GM19452 (cell line): ENCODE data around the gene HNRNPLL.
A peak's percentile ranks its signal among the peaks of the same experiment; 100 is the strongest.
"Not testable (repeated sequence)": the region's sequence is repeated elsewhere in the genome, so short reads cannot be mapped to it uniquely, and the experiment has no call there.

Experiments
- ATAC-seq: cut with Tn5 transposase; IDR thresholded peaks from one replicate; pipeline ENCODE4 v1.9.1; 2021; ENCODE audit not compliant: unreplicated experiment

HNRNPLL gene

GRCh38 chr2:38557217-38557616 is 45.5 kb downstream of the HNRNPLL start:
- no peak for ATAC-seq

DNA sequence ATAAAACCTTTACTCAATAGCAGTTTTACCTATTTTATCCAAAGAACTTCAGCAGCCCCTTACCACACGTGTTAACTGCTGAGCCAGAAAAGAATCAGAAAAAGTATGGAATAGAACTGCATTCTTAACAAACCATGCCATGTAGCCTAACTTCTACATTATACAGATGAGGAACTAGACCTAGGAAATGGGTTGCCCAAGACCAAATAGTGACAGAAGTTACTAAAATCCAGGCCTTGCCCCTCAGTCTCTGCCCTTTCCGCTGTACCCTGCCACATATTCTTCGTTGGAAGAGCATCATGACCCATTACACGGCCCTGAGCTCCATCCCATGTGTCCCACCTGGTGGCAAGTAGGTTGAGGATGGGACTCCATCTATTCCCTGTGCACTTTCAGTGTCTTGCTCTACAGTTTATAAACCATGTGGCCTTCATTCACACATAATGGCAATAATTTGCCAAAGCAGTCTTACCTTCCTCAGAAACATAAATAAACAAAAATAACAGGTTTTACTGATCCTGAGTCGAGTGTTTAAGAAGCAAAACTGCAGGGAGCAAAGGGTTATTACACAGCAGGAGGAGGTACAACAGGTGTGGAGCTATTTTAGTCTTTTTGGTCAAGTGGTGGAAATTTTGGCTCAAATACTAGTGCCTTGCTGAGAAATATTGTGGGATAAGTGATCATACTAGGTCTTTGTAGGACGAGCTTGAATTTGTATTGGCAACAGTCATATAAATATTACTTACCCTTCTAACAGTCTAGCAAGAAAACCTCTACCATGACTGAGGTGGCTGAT is 46.5 kb downstream of the HNRNPLL start:
- ATAC-seq, result no peak

DNA sequence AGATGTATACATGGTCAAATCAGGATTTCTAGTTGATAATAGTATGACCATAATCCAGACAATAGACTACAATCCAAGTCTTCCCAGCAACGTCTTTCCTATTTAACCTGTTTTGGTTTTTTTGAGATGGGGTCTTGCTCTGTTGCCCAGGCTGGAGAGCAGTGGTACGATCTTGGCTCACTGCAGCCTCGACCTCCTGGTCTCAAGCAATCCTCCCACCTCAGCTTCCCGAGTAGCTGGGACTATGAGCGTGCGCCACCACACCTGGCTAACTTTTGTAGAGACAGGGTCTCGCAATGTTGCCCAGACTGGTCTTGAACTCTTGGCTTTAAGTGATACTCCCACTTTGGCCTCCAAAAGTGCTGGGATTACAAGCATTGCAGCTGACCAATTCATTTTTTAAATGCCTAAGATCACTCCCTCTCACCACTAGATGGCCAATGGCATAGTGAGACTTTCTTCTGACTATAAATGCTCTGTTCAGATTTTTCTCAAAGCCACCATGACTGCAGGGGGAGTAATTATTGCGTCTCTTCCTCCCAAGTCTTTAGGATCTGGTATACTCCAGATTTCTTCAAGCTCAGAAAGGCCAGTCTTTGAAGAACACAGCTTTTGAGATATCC is 47.6 kb downstream of the HNRNPLL start:
- no peak for ATAC-seq

DNA sequence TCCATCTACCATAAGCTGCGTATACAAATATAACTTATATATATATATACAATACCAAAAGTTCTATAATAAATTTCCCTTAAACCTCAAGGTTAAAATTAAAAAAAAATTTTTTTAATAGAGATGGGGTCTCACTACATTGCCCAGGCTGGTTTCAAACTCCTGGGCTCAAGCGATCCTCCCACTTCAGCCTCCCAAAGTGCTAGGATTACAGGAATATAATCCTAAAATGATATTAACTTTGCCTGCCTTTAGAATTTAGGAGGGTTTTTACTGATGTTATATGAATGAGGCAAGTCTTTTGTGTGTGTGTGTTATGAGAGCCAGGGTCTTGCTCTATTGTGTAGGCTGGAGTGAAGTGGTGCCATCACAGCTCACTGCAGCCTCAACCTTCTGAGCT is 49.2 kb downstream of the HNRNPLL start:
- no peak for ATAC-seq

GRCh38 chr2:38552259-38552658 is 50.5 kb downstream of the HNRNPLL start:
- ATAC-seq, result no peak

DNA sequence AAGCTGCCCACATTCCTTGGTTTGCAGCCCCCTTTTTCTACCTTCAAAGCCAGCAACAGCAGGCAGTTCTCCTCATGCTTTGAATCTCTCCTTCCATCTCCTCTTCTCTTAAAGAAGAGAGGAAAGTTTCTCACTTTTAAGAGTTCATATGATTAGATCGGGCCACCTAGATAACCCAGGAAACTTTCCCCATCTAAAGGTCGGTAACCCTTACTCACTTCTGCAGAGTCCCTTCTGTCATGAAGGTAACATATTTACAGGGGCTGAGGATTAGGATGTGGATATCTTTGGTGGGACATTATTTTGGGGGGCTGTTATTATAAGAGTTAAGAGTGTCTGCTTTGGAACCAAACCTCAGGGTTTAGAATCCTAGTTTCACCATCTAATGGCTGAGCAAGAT is 51.0 kb downstream of the HNRNPLL start:
- ATAC-seq, result no peak

DNA sequence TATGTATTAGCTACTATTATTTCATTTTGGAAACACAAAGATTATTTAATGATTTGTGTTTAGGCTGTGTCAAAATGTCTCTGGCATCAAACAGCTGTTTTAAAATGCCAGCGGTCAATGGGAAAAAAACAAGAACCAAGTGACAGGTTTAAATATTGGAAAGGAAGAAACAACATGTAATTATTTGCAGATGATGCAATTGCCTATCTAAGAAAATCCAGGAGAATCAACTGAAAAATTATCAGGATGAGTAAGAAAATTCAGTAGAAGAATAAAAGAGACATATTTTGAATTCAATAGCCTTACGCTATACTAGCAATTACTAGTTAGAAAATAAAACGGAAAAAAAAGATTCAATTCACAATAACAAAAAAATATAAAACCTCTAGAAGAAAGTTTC is 51.6 kb downstream of the HNRNPLL start:
- ATAC-seq, result no peak

GRCh38 chr2:38549851-38550250 is 52.9 kb downstream of the HNRNPLL start:
- no peak for ATAC-seq

GRCh38 chr2:38549071-38549704 is 53.5 kb downstream of the HNRNPLL start:
- no peak for ATAC-seq

- no peak for ATAC-seq
These were observed 54.9 kb downstream of the HNRNPLL start for GRCh38 chr2:38547791-38548190.

- no peak for ATAC-seq
These were observed 56.1 kb downstream of the HNRNPLL start for GRCh38 chr2:38546585-38546984.

DNA sequence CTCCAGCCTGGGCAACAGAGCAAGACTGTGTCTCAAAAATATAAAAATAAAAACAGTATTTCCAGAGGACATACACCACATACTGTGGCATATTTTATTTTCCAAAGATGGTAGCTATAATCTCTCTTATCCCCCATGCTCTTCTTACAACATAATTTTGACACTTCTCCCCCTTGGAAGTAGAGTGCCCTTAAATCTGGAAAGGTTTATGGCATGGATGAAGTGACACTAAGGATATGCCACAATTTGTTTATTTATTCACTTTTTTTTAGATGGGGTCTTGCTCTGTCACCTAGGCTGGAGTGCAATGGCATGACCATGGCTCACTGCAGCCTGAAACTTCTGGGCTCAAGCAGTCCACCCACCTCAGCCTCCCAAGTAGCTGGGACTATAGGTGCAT is 56.7 kb downstream of the HNRNPLL start:
- ATAC-seq, result no peak

GRCh38 chr2:38542248-38542631 is 60.5 kb downstream of the HNRNPLL start:
- ATAC-seq, result not testable (repeated sequence)

DNA sequence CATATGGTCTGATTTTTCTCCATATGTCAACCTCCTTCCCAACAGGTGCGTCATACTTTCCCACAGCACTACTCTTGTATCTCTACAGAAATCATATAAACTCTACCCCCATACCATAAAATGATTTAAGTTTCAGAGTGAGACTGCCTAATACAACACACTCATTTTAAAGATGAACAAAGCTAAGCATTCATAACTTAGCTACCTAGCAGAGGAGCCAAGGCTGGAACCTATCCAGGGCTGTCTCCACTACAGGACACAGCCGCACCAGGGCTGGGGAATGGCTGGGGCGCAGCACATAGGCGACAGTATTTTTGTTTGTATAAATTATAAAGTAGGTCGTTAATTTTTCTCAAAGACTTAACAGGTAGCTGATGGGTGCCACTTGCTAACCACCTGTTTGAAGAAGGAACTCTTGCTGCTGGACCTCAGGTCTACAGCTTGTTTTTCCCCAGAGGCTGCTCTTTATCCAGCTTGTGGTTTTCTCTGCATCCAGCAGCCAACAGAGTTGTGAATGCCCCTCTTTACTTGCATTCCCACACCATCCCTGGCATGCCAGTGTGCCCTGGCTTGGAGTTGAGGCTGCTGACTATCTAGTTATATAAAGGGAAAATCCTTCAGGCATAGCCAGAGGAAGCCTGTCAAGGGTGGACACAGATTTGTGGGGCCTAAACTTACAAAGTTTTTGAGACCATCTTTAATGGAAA is 62.0 kb downstream of the HNRNPLL start:
- ATAC-seq, result no peak

DNA sequence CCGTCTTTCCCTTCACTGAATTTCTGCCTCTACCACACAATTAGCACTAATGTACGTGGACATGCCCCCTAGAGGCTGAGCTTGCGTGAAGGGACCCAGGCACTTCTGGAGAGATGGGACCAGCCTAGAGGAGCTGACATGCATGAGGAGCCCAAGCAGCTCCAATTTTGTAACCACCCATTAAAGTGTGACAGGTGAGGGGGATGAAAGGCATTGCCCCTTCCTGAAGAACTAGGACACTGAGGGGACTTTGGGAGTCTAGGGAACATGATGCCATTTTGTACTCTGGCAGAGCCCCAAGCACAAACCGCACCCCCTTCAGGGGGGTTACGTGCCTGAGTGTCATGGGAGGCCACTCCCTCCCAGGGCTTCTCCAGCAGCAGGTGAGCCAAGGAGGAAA is 63.6 kb downstream of the HNRNPLL start:
- no peak for ATAC-seq

DNA sequence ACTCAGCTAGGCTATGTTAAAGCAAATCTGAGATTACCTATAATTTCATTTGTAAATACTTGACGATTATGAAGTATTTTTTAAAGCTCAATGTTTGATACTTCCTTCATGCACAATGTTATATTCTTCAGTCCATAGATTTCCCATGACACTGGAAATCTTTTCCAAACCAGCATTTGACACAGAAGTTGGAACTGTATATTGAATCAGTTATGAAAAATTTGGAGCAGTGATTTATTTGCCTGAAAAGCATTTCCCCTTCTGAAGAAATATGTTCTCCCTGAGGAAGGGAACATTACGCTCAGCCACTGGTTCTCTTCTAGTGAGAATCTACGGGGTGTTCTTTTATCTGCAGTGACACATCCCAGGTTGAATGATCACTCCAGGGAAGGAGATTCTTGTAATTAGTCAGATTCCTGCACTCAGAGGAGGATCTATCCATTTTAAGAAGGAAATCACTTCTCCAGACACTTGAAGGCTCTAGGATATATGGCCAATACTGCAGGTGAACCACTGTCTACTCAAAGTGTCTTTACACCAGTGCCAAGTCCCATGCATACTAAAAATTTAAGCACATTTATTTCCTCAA is 64.7 kb downstream of the HNRNPLL start:
- no peak for ATAC-seq

DNA sequence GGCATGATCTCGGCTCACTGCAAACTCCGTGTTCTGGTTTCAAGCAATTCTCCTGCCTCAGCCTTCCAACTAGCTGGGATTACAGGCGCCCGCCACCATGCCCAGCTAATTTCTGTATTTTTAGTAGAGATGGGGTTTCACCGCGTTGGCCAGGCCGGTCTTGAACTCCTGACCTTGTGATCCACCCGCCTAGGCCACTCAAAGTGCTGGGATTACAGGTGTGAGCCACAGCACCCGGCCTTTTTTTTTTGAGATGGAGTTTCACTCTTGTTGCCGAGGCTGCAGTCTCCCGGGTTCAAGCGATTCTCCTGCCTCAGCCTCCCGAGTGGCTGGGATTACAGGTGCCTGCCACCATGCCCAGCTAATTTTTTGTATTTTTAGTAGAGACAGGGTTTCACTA is 65.4 kb downstream of the HNRNPLL start:
- ATAC-seq, result not testable (repeated sequence)

- ATAC-seq, result peak; percentile 62
These were observed 66.8 kb downstream of the HNRNPLL start for GRCh38 chr2:38535744-38536506.

DNA sequence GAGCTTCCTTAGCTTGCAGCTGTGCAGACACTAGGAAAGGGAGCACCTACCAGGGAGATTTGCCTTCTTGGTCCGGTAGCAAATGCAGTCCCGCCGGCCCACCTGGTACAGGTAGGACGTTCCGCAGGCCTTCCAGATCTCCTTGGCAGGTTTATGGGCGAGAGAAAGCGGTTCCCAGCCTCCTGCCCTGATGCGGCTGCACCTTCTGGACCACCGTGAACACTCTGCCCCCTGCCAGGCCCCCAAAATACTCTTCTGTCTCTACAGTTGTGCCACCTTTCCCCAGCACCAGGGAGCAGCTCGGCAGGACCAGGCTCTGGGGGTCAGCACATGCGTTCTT is 67.4 kb downstream of the HNRNPLL start:
- ATAC-seq, result no peak

DNA sequence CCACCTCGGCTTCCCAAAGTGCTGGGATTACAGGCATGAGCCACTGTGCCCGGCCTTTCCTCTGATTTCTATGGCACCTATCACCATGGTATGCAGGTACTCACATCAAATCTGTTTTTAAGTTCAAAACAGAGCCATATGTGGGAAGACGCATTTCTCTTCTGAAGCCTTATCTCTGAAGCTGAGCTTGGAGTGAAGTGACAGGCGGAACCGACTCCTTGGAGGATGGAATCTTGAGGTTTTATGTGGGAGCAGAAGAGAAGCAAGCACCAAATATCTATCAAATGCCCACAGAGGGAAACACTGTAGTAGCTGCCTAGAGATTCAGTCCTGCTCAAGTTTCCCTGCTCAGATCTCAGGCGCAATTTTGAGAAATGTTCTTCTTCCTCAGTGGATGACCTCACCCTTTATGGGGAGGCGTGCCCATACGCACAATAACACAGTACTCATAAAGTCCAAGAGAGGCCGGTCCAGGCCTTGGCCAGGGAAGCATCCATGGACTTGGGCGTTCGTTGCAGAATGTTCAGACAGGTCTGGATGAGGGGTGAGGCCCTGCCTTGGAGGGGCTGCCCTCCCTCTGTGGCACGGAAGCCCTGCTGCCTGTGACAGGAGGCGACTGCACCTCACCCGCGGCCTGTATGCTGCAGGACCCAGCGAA is 67.9 kb downstream of the HNRNPLL start:
- ATAC-seq, result no peak
